ENCODE results near the gene TBC1D4.
"Not testable (repeated sequence)": the region's sequence is repeated elsewhere in the genome, so short reads cannot be mapped to it uniquely, and the experiment has no call there.

TBC1D4 gene

GRCh38 chr13:75352641-75353327 lies 129.2 kb downstream of the TBC1D4 start:
- DNase-seq: no peak

GRCh38 chr13:75351538-75351937 lies 130.4 kb downstream of the TBC1D4 start:
- not testable (repeated sequence) for DNase-seq

GRCh38 chr13:75347925-75348324 lies 134.0 kb downstream of the TBC1D4 start:
- no peak for DNase-seq

- DNase-seq: no peak
These were observed 134.5 kb downstream of the TBC1D4 start for GRCh38 chr13:75347457-75347856.

- no peak for DNase-seq
These were observed 136.8 kb downstream of the TBC1D4 start for GRCh38 chr13:75345193-75345592.

- no peak for DNase-seq
These were observed 140.9 kb downstream of the TBC1D4 start for GRCh38 chr13:75341028-75341427.

GRCh38 chr13:75339635-75340374 lies 142.2 kb downstream of the TBC1D4 start:
- DNase-seq: no peak

- no peak for DNase-seq
These were observed 147.1 kb downstream of the TBC1D4 start for GRCh38 chr13:75334634-75335447.

- no peak for DNase-seq
These were observed 148.9 kb downstream of the TBC1D4 start for GRCh38 chr13:75333103-75333502.

- no peak for DNase-seq
These were observed 150.1 kb downstream of the TBC1D4 start for GRCh38 chr13:75331792-75332349.

- DNase-seq: no peak
These were observed 151.2 kb downstream of the TBC1D4 start for GRCh38 chr13:75330770-75331169.

GRCh38 chr13:75329723-75330122 lies 152.2 kb downstream of the TBC1D4 start:
- no peak for DNase-seq

GRCh38 chr13:75329097-75329496 lies 152.9 kb downstream of the TBC1D4 start:
- DNase-seq: no peak

GRCh38 chr13:75327135-75327510 lies 154.8 kb downstream of the TBC1D4 start:
- no peak for DNase-seq

- peak; percentile 67 for DNase-seq
These were observed 155.5 kb downstream of the TBC1D4 start for GRCh38 chr13:75326173-75327134.

- DNase-seq: no peak
These were observed 156.3 kb downstream of the TBC1D4 start for GRCh38 chr13:75325711-75326110.

- DNase-seq: no peak
These were observed 157.5 kb downstream of the TBC1D4 start for GRCh38 chr13:75324413-75324940.

- no peak for DNase-seq
These were observed 160.9 kb downstream of the TBC1D4 start for GRCh38 chr13:75321084-75321483.

- DNase-seq: no peak
These were observed 162.7 kb downstream of the TBC1D4 start for GRCh38 chr13:75319254-75319653.

GRCh38 chr13:75318138-75318833 lies 163.7 kb downstream of the TBC1D4 start:
- peak; percentile 39 for DNase-seq

GRCh38 chr13:75316427-75316826 lies 165.5 kb downstream of the TBC1D4 start:
- no peak for DNase-seq
